SW 1271 (cell line): Measurements from ENCODE around the gene GTF2E1.
"Not testable (repeated sequence)": the region's sequence is repeated elsewhere in the genome, so short reads cannot be mapped to it uniquely, and the experiment has no call there.

Source experiments
- DNase-seq, 2 experiments: peaks; one replicate each; lab custom pipeline; 2025; lab: John Stamatoyannopoulos, UW

GTF2E1 gene

GRCh38 chr3:120756061-120756460, 13.5 kb downstream of the GTF2E1 start:
- no peak for DNase-seq

DNA sequence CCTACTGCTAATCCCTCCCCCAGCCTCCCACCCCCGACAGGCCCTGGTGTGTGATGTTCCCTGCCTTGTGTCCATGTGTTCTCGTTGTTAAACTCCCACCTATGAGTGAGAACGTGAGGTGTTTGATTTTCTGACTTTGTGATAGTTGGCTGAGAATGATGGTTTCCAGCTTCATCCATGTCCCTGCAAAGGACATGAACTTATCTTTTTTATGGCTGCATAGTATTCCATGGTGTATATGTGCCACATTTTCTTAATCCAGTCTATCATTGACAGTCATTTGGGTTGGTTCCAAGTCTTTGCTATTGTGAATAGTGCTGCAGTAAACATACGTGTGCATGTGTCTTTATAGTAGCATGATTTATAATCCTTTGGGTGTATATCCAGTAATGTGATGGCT, 16.0 kb downstream of the GTF2E1 start:
- not testable (repeated sequence) for DNase-seq

DNA sequence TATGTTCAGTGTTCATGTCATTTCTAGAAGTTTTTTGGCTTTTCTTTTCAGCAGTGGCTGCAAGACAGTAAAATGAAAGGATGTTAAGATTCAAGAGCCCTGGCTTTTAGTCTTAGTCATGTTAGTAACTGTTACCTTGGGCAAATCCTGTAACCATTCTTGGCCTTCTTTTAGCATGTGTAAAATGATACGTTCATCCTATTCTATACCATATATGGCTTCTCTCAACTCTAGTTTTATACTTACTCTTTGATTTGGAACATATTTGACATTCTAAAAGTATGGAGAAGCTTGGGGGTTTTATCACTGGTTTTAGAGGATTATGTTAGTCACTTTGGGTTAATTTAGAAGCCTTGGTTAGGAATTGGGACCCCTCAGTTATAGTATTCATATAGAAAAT, 20.1 kb downstream of the GTF2E1 start:
- no peak for DNase-seq

- DNase-seq = no peak
Observed at GRCh38 chr3:120763601-120764000, 21.1 kb downstream of the GTF2E1 start.

GRCh38 chr3:120764206-120764605, 21.7 kb downstream of the GTF2E1 start:
- DNase-seq = no peak

- no peak for DNase-seq
Observed at GRCh38 chr3:120765830-120766493, 23.4 kb downstream of the GTF2E1 start.

DNA sequence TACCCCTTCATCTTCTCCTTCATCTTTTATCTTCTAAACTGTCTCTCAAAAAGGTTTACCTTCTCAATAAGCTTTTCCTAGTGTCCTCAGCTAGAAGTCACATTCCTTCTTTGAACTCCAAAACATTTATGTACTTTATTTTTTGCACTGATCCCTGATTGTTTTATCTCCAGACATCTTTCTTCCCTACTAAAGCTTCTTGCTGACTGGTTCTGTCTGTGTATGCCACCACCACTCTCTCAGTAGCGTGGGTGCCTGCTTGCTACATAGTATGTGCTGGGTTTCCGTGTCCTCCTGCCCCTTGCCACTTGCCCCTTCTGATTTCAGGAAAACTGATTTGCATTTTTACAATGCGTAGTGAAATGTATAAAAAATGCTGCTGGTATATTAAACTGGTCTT, 24.0 kb downstream of the GTF2E1 start:
- no peak for DNase-seq

GRCh38 chr3:120767106-120767505, 24.6 kb downstream of the GTF2E1 start:
- DNase-seq = no peak

GRCh38 chr3:120769436-120769835, 26.9 kb downstream of the GTF2E1 start:
- DNase-seq = no peak

GRCh38 chr3:120770891-120771290, 28.3 kb downstream of the GTF2E1 start:
- no peak for DNase-seq

DNA sequence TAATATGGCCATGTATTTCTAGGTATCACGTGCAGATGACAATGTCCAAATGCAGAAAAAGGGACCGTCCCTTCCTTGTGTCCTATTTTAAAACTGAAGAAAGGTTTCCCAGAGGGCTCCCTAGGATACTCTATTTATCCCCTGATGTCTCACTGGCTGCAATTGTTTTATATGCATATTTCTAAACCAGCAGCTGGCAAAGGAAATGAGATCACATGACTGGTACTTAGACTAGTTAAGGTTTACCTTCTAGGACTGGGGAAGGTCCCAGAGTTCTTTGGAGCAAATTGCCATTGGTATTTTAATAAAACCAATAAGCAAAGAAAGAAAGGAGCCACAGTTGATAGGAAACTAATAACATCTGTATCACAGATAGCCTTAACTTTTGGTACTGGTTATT, 29.5 kb downstream of the GTF2E1 start:
- no peak for DNase-seq

- DNase-seq = no peak
Observed at GRCh38 chr3:120773932-120774331, 31.4 kb downstream of the GTF2E1 start.

- DNase-seq = no peak
Observed at GRCh38 chr3:120775411-120775810, 32.9 kb downstream of the GTF2E1 start.

DNA sequence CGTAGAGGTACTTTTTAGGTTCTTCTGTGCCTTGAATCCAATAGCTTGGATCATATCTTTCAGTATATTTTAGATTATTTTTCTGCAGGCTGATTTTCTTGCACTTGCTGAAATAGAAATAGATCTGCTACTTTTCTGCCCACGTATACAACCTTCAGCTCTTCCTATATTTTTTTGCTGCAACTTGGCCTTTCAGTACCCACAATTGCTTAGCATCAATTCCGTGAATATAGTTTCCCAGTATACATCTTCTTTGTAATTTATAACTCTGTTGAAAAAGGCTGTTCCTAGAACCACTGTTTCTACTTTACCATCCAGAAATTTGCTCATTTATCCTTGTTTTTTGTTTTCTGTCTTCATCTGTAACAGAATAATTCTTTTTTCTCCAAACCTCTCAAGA, 36.2 kb downstream of the GTF2E1 start:
- DNase-seq = no peak

DNA sequence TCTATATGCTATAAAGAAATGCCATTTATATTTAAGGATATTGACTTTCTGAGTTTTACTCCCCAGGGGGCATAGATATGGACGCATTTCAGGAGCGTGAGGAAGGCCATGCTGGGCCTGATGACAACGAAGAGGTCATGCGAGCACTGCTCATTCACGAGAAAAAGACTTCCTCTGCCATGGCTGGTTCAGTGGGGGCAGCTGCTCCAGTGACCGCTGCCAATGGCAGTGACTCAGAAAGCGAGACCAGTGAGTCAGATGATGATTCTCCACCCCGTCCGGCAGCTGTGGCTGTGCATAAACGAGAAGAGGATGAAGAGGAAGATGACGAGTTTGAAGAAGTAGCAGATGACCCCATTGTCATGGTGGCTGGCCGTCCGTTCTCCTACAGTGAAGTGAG, 38.4 kb downstream of the GTF2E1 start:
- DNase-seq = peak in 1 of 2 experiments; percentile 40

- not testable (repeated sequence) for DNase-seq
Observed at GRCh38 chr3:120785832-120786231, 43.3 kb downstream of the GTF2E1 start.

- DNase-seq = no peak
Observed at GRCh38 chr3:120791010-120791409, 48.5 kb downstream of the GTF2E1 start.

DNA sequence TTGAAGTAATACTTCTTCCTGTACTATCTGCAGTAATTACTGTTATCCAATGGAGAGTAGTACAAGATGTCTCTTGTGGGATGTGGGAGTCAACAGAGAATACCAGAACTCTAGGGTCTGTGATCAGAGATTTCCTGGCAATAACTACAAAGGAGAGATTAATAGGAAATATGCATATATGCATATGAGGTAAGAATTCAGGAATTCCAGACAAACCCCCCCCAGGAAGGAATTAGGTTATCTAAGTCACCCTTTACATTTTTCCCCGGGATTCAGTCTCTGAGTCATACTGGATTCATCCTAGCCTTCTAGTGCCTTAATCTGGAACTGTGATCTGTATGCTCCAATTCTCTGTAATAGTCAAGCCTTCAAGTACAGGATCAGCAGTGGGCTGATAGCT, 49.4 kb downstream of the GTF2E1 start:
- peak; percentile 13 to 56 for DNase-seq

- DNase-seq = peak in 1 of 2 experiments; percentile 15
Observed at GRCh38 chr3:120793601-120794000, 51.1 kb downstream of the GTF2E1 start.

- peak in 1 of 2 experiments; percentile 60 for DNase-seq
Observed at GRCh38 chr3:120795017-120795648, 52.6 kb downstream of the GTF2E1 start.

GRCh38 chr3:120795959-120796358, 53.4 kb downstream of the GTF2E1 start:
- no peak for DNase-seq

- DNase-seq = no peak
Observed at GRCh38 chr3:120796976-120797375, 54.4 kb downstream of the GTF2E1 start.

DNA sequence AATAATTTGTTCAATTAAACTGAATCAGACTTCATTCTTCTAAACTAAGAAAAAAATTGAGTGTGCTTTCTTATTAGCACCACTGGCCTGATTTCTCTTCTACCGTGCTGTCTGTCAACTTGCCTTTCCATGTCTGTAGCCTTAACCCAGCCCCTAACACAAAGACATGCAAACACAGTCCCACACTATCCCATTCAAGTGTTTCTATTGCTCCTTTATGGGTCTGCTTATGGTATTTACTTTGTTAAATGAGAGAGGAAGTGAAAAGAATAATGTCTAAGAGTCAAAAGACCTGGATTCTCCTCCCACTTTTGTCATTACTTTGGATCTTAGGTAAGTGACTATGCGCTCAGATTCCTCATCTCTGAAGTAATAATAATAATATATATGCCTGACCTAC, 55.3 kb downstream of the GTF2E1 start:
- DNase-seq = no peak

- DNase-seq = no peak
Observed at GRCh38 chr3:120798346-120798745, 55.8 kb downstream of the GTF2E1 start.
